ACC112 (cell line): ENCODE results near the gene CAMTA1.

Experiments used
- H2AFZ ChIP-seq: fragments of 200-600 bp; sonication (generic); one replicate; pipeline ENCODE4 v1.6.0; 2017; ENCODE audit warnings: antibody characterized with exemption, low read length; ENCODE audit not compliant: unreplicated experiment
- H3K27ac ChIP-seq: fragments of 200-600 bp; sonication (generic); 2 replicates; pipeline ENCODE4 v1.5.1; 2014; ENCODE audit warnings: low read depth, mild to moderate bottlenecking, antibody characterized with exemption, low read length, moderate library complexity
- H3K27me3 ChIP-seq: fragments of 200-600 bp; sonication (generic); 2 replicates; pipeline ENCODE4 v1.6.1; 2014; ENCODE audit warnings: mild to moderate bottlenecking, antibody characterized with exemption, low read length, moderate library complexity, mixed read lengths; ENCODE audit not compliant: insufficient read depth
- H3K36me3 ChIP-seq: fragments of 200-600 bp; sonication (generic); 2 replicates; pipeline ENCODE4 v1.6.1; 2016; ENCODE audit warnings: mild to moderate bottlenecking, antibody characterized with exemption, low read length, moderate library complexity, mixed read lengths; ENCODE audit not compliant: insufficient read depth
- H3K4me1 ChIP-seq: fragments of 200-600 bp; sonication (generic); one replicate; pipeline ENCODE4 v1.6.1; 2016; ENCODE audit warnings: low read length, mixed read lengths; ENCODE audit not compliant: insufficient read depth, unreplicated experiment, control insufficient read depth
- H3K4me3 ChIP-seq: fragments of 200-600 bp; sonication (generic); 2 replicates; pipeline ENCODE4 v1.5.1; 2014; ENCODE audit warnings: mild to moderate bottlenecking, low read depth, low read length
- H3K79me2 ChIP-seq: fragments of 200-600 bp; sonication (generic); one replicate; pipeline ENCODE4 v1.6.0; 2016; ENCODE audit warnings: low read length; ENCODE audit not compliant: control insufficient read depth, unreplicated experiment, insufficient read depth

CAMTA1 gene

GRCh38 chr1:7076572-7076971, 291.3 kb downstream of the CAMTA1 start:
- no peak overlapping the region for H2AFZ ChIP-seq
- no peak overlapping the region for H3K4me3 ChIP-seq
- no peaks in the 10 kb centered on the region for H3K36me3 ChIP-seq
- H3K27me3 ChIP-seq: peaks cover 43% of the 10 kb centered on the region
- no peaks in the 10 kb centered on the region for H3K4me1 ChIP-seq
- H3K79me2 ChIP-seq: no peaks in the 10 kb centered on the region
- H3K27ac ChIP-seq: no peak overlapping the region

GRCh38 chr1:7077136-7077535, 291.9 kb downstream of the CAMTA1 start:
- H3K27ac ChIP-seq: no peak overlapping the region
- no peaks in the 10 kb centered on the region for H3K79me2 ChIP-seq
- no peaks in the 10 kb centered on the region for H3K4me1 ChIP-seq
- no peak overlapping the region for H3K4me3 ChIP-seq
- no peak overlapping the region for H2AFZ ChIP-seq
- H3K36me3 ChIP-seq: no peaks in the 10 kb centered on the region
- peaks cover 37% of the 10 kb centered on the region; the same call in 1 of the 2 replicates for H3K27me3 ChIP-seq

GRCh38 chr1:7077970-7078369, 292.7 kb downstream of the CAMTA1 start:
- Histone ChIP-seq H3K4me3 (no peak overlapping the region), H3K27ac (no peak overlapping the region), H3K79me2 (no peaks in the 10 kb centered on the region), H3K4me1 (no peaks in the 10 kb centered on the region), H2AFZ (no peak overlapping the region), H3K27me3 (peaks cover 36% of the 10 kb centered on the region), H3K36me3 (no peaks in the 10 kb centered on the region)

- H3K4me3 ChIP-seq: no peak overlapping the region
- no peaks in the 10 kb centered on the region for H3K36me3 ChIP-seq
- no peak overlapping the region for H2AFZ ChIP-seq
- H3K4me1 ChIP-seq: no peaks in the 10 kb centered on the region
- H3K79me2 ChIP-seq: no peaks in the 10 kb centered on the region
- peaks cover 31% of the 10 kb centered on the region for H3K27me3 ChIP-seq
- no peak overlapping the region for H3K27ac ChIP-seq
Observed at GRCh38 chr1:7079637-7080036, 294.4 kb downstream of the CAMTA1 start.

- Histone ChIP-seq H3K79me2 (no peaks in the 10 kb centered on the region), H3K4me1 (no peaks in the 10 kb centered on the region), H3K27ac (no peak overlapping the region), H3K4me3 (no peak overlapping the region), H3K27me3 (peaks cover 53% of the 10 kb centered on the region), H3K36me3 (no peaks in the 10 kb centered on the region), H2AFZ (no peak overlapping the region)
Observed at GRCh38 chr1:7084232-7084894, 299.1 kb downstream of the CAMTA1 start.

GRCh38 chr1:7085521-7085920, 300.3 kb downstream of the CAMTA1 start:
- Histone ChIP-seq H3K36me3 (no peaks in the 10 kb centered on the region), H3K79me2 (no peaks in the 10 kb centered on the region), H3K27me3 (peaks cover 61% of the 10 kb centered on the region), H3K4me1 (no peaks in the 10 kb centered on the region), H3K27ac (no peak overlapping the region), H2AFZ (no peak overlapping the region), H3K4me3 (no peak overlapping the region)

- Histone ChIP-seq H2AFZ (no peak overlapping the region), H3K27me3 (peaks cover 67% of the 10 kb centered on the region), H3K4me1 (no peaks in the 10 kb centered on the region), H3K4me3 (no peak overlapping the region), H3K79me2 (no peaks in the 10 kb centered on the region), H3K36me3 (no peaks in the 10 kb centered on the region), H3K27ac (no peak overlapping the region)
Observed at GRCh38 chr1:7086106-7086505, 300.9 kb downstream of the CAMTA1 start.

- Histone ChIP-seq H3K79me2 (no peaks in the 10 kb centered on the region), H3K4me3 (no peak overlapping the region), H3K36me3 (no peaks in the 10 kb centered on the region), H3K4me1 (no peaks in the 10 kb centered on the region), H3K27me3 (peaks cover 80% of the 10 kb centered on the region), H3K27ac (no peak overlapping the region), H2AFZ (no peak overlapping the region)
Observed at GRCh38 chr1:7087888-7088287, 302.6 kb downstream of the CAMTA1 start.

GRCh38 chr1:7089497-7089896, 304.2 kb downstream of the CAMTA1 start:
- H3K36me3 ChIP-seq: no peaks in the 10 kb centered on the region
- H3K27ac ChIP-seq: no peak overlapping the region
- H3K27me3 ChIP-seq: peaks cover 86% of the 10 kb centered on the region
- no peaks in the 10 kb centered on the region for H3K79me2 ChIP-seq
- no peak overlapping the region for H3K4me3 ChIP-seq
- no peak overlapping the region for H2AFZ ChIP-seq
- no peaks in the 10 kb centered on the region for H3K4me1 ChIP-seq

- Histone ChIP-seq H3K27me3 (peaks cover 91% of the 10 kb centered on the region), H3K4me3 (no peak overlapping the region), H2AFZ (no peak overlapping the region), H3K36me3 (no peaks in the 10 kb centered on the region), H3K79me2 (no peaks in the 10 kb centered on the region), H3K4me1 (no peaks in the 10 kb centered on the region), H3K27ac (no peak overlapping the region)
Observed at GRCh38 chr1:7093297-7093696, 308.0 kb downstream of the CAMTA1 start.

- Histone ChIP-seq H3K27me3 (peaks cover 89% of the 10 kb centered on the region), H3K79me2 (no peaks in the 10 kb centered on the region), H2AFZ (no peak overlapping the region), H3K36me3 (no peaks in the 10 kb centered on the region), H3K4me1 (no peaks in the 10 kb centered on the region), H3K4me3 (no peak overlapping the region), H3K27ac (no peak overlapping the region)
Observed at GRCh38 chr1:7094086-7094485, 308.8 kb downstream of the CAMTA1 start.
